Measurements from ENCODE around the gene CYP4F3.

CYP4F3 gene

DNA sequence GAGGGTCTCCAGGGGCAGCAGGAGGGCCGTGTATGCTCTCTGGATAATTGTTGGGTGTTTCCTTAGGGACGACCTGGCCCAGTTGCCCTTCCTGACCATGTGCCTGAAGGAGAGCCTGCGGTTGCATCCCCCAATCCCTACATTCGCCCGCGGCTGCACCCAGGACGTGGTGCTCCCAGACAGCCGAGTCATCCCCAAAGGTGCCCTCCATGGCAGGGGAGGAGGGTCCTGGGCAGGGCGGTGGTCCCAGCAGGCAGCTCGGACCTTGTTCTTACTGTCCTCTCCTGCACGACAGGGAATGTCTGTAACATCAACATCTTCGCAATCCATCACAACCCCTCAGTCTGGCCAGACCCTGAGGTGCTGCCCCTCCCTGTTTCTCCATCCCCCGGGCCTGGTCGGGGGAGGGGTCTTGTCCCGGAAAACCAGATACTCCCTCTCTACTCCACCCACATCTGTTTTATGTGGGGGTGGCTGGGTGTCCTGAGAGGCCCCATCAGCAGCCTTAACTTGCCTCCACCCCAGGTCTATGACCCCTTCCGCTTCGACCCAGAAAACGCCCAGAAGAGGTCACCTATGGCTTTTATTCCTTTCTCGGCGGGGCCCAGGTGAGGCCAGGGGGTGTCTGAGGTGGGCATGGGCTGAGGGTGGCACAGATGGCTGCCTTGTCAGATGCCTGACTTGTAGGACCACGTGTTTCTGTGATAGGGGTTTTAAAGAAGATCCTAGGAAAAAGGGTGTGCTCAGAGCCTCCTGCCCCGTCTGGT is 12.3 kb upstream of the CYP4F3 start:
- no peak for TF ChIP-seq GATA3 (IDR thresholded peaks at IDR 0.05; ENCODE audit: low read depth, low read length)
- no peak for TF ChIP-seq GATA2 (IDR thresholded peaks at IDR 0.05; ENCODE audit: low read depth, low read length)

- TF ChIP-seq GATA3 (IDR thresholded peaks at IDR 0.05; ENCODE audit: low read depth, low read length) (no peak), GATA2 (IDR thresholded peaks at IDR 0.05; ENCODE audit: low read depth, low read length) (no peak)
These were observed 11.5 kb upstream of the CYP4F3 start for GRCh38 chr19:15629003-15629880.

DNA sequence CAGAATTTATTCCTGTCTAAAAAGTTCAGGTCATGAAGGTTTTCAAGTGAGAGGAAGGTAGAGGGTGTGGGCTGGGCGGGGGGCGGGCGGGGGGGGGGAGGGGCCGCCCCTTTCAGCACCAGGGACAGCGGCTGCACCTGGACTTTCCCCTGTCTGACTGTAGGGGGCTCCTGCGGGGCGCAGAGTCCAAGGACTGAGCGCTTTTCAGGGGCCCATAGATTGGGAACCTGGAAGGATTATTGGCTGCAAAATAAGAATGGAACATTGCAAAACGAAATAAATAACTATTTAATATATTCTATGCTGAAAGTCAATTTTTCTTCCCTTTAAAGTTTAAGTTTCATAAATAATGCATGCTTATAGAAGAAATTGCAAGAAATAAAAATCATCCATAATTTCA is 8.9 kb upstream of the CYP4F3 start:
- no peak for TF ChIP-seq GATA2 (IDR thresholded peaks at IDR 0.05; ENCODE audit: low read depth, low read length)
- TF ChIP-seq GATA3 (IDR thresholded peaks at IDR 0.05; ENCODE audit: low read depth, low read length): no peak

GRCh38 chr19:15633082-15633835 is 7.4 kb upstream of the CYP4F3 start:
- no peak for TF ChIP-seq GATA3 (IDR thresholded peaks at IDR 0.05; ENCODE audit: low read depth, low read length)
- TF ChIP-seq GATA2 (IDR thresholded peaks at IDR 0.05; ENCODE audit: low read depth, low read length): no peak

GRCh38 chr19:15634105-15634504 is 6.6 kb upstream of the CYP4F3 start:
- TF ChIP-seq GATA2 (IDR thresholded peaks at IDR 0.05; ENCODE audit: low read depth, low read length) (no peak), GATA3 (IDR thresholded peaks at IDR 0.05; ENCODE audit: low read depth, low read length) (no peak)

GRCh38 chr19:15635016-15635805 is 5.5 kb upstream of the CYP4F3 start:
- TF ChIP-seq GATA2 (IDR thresholded peaks at IDR 0.05; ENCODE audit: low read depth, low read length) (no peak), GATA3 (IDR thresholded peaks at IDR 0.05; ENCODE audit: low read depth, low read length) (no peak)

- no peak for TF ChIP-seq GATA3 (IDR thresholded peaks at IDR 0.05; ENCODE audit: low read depth, low read length)
- no peak for TF ChIP-seq GATA2 (IDR thresholded peaks at IDR 0.05; ENCODE audit: low read depth, low read length)
These were observed 4.7 kb upstream of the CYP4F3 start for GRCh38 chr19:15636026-15636425.

- TF ChIP-seq GATA2 (IDR thresholded peaks at IDR 0.05; ENCODE audit: low read depth, low read length): no peak
- no peak for TF ChIP-seq GATA3 (IDR thresholded peaks at IDR 0.05; ENCODE audit: low read depth, low read length)
These were observed 1.1 kb upstream of the CYP4F3 start for GRCh38 chr19:15639596-15639995.

GRCh38 chr19:15640904-15641597 is 354 bp downstream of the CYP4F3 start:
- TF ChIP-seq GATA2 (IDR thresholded peaks at IDR 0.05; ENCODE audit: low read depth, low read length) (no peak), GATA3 (IDR thresholded peaks at IDR 0.05; ENCODE audit: low read depth, low read length) (no peak)

DNA sequence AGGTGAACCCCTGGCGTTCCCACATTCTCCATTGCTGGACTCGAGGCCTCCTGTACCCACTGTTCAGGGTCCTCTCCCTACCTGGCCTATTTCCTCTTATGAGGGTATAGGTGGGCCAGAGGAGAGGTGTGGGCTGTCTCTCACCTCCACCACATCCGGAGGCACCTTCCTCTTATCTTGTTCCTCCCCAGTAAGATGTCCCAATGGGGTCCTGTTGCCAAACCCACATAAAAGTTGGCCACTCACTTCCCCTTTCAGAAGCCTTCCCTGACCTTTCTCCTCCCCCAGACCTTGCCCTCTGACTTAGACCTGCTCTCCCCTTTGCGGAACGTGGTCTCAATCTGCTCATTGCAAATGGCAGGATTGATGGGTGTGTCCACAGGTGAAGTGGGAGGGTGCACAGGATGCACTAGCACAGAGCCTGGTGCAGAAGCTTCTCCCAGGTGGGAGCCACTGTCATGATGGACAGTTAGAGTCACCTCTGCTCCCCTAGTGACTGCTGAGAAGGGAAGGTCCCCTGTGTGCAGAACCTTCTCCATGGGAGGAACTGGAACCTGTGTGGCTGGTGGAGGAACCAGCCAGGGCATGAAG is 1.3 kb downstream of the CYP4F3 start:
- TF ChIP-seq GATA3 (IDR thresholded peaks at IDR 0.05; ENCODE audit: low read depth, low read length) (no peak), GATA2 (IDR thresholded peaks at IDR 0.05; ENCODE audit: low read depth, low read length) (no peak)

- TF ChIP-seq GATA3 (IDR thresholded peaks at IDR 0.05; ENCODE audit: low read depth, low read length) (no peak), GATA2 (IDR thresholded peaks at IDR 0.05; ENCODE audit: low read depth, low read length) (no peak)
These were observed 2.1 kb downstream of the CYP4F3 start for GRCh38 chr19:15642807-15643206.

GRCh38 chr19:15643387-15643786 is 2.7 kb downstream of the CYP4F3 start:
- no peak for TF ChIP-seq GATA2 (IDR thresholded peaks at IDR 0.05; ENCODE audit: low read depth, low read length)
- TF ChIP-seq GATA3 (IDR thresholded peaks at IDR 0.05; ENCODE audit: low read depth, low read length): no peak

All from SH-SY5Y (cell line).